NOMO-1 (cell line): ENCODE measurements around the gene TUT4.
A peak's percentile ranks its signal among the peaks of the same experiment; 100 is the strongest.

Experiments used
- DNase-seq, 2 experiments: peaks; one replicate each; lab custom pipeline; 2025; ENCODE audit not compliant: unreplicated experiment in 2 of 2; lab: John Stamatoyannopoulos, UW

TUT4 gene

DNA sequence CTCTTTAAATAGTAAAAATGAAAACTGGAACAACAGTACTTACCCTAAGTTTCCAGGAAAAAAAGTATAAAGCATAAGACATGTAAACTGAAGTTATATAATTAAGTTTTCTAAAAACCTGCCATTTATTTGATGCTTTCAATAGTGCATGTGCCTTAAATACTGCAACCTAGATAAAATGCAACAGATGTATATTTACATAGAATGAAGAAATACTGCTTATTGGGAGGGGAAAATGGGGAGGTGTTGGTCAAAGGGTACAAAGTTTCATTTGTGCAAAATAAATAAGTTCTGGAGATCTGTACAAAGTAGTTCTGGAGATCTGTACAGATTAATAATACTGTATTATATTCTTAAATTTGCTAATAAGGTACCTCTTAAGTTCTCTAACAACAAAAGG lies 79.9 kb downstream of the TUT4 start:
- no peak for DNase-seq

DNA sequence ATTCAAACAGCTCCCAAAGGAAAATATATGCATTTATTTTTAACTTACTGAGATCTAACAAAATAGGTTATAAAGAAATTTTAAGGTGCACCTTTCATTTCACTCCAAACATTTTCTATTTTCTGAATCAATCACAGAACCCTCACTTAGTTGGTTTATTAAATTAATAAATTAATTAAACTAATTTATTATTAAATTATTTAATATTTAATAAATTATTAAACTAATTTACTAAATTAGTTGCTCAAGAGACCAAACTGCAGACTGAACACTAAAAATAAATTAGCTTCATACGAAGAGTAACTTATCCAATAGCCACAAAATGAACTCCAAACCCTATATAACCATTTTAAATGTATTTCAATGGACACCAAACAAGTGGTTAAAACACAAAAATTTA lies 80.5 kb downstream of the TUT4 start:
- DNase-seq, result no peak

DNA sequence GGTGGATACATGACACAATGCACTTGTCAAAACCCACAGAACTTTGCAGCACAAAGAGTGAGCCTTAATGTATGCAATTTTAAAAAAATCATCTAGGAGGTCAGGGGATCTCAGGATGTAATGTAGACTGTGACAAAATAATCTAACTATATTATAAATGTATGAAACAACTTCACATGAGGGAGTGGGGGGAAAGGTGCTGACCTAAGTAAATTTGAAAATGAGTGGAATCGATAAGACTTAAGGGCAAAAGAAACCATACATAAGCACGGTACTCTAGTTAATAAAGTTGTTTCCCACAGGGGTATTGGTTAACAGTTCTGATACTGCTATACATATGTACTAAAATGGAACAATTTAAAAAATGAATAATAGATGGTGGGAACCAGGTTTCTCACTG lies 83.8 kb downstream of the TUT4 start:
- no peak for DNase-seq

DNA sequence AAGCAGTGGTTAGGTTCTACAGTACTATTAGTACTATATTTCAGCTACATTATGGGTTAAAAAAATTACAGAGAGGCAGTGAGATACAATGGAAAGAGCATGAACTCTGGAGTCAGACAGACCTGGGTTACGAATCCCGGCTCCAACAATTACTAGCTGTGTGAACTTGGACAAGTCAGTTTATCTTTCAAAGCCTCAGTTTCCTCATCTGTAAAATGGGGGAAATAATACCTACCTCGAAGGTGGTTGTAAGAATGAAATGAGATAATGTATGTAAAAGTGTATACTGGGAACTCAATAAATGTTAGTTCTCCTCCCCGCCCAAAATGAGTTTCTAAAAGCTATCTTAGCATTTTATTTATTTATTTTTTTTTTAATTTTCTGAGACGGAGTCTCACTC lies 89.0 kb downstream of the TUT4 start:
- DNase-seq, result no peak

GRCh38 chr1:52461821-52462220 lies 91.1 kb downstream of the TUT4 start:
- no peak for DNase-seq

DNA sequence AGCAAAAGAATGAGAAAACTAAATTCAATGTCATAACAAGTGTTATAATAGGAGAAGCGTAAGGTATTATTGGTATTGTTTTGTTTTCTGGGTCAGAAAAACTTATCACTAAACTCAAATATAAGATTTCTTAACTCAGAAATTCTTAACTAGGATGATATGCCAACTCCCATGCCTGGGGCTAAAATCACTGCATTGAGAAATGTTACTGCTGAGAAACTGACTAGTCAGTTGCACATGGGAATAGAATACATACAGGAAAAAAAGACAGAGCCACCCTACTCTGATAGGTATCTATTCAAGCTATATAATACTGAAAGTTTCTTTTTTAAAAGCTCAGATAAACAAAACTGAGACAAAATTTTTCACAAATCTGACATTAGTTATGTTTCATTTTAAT lies 92.2 kb downstream of the TUT4 start:
- DNase-seq, result no peak

- DNase-seq, result no peak
Measured at GRCh38 chr1:52455686-52456085, 97.2 kb downstream of the TUT4 start.

DNA sequence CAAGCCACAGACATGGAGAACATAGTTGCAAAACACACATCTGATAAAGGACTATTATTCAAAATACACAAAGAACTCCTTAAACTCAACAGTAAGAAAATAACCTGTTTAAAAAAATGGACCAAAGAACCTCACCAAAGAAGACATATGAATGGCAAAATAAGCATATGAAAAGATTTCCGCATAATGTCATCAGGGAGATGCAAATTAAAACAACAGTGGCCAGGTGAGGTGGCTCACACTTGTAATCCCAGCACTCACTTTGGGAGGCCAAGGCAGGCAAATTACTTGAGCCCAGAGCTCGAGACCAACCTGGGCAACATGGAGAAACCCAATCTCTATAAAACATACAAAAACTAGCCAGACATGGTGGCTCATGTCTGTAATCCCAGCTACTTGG lies 98.1 kb downstream of the TUT4 start:
- no peak for DNase-seq

DNA sequence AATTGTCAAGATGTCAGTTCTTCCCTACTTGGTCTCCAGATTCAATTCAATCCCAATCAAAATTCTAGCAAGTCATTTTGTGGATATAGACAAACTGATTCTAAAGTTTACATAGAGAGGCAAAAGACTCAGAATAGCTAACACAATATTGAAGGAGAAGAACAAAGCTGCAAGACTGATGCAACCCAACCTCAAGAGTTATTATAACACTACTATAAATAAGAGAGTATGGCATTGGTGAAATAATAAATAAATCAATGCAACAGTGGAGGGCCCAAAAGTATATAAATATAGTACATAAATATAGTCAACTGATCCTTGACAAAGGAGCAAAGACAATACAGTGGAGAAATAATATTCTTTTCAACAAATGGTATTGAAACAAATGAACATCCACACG lies 98.8 kb downstream of the TUT4 start:
- DNase-seq, result no peak

DNA sequence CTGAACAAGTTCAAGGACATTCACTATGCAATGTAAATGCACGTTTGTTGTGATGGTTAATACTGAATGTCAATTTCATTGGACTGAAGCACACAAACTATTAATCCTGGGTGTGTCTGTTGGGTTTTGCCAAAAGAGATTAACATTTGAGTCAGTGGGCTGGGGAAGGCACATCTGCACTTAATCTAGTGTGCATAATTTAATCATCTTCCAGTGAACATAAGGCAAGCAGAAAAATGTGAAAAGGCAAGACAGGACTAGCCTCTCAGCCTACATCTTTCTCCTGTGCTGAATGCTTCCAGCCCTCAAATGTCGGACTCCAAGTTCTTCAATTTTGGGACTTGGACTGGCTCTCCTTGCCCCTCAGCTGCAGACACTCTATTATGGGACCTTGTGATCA lies 108.4 kb downstream of the TUT4 start:
- DNase-seq, result no peak

DNA sequence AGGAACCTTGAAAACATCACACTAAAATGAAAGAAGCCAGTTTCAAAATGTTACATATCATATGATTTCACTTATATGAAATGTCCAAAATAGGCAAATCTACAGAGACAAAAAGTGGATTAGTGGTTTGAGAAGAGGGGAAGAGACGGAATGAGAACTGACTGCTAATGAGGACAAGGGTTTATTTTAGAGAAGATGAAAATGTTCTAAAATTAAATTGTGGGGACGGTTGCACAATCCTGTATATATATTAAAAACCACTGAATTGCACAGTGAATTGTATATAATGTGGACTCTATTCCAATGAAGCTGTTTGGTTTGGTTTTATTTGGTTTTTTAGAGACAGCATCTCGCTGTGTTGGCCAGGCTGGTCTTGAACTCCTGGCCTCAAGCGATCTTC lies 112.9 kb downstream of the TUT4 start:
- DNase-seq, result peak in 1 of 2 experiments; percentile 60

DNA sequence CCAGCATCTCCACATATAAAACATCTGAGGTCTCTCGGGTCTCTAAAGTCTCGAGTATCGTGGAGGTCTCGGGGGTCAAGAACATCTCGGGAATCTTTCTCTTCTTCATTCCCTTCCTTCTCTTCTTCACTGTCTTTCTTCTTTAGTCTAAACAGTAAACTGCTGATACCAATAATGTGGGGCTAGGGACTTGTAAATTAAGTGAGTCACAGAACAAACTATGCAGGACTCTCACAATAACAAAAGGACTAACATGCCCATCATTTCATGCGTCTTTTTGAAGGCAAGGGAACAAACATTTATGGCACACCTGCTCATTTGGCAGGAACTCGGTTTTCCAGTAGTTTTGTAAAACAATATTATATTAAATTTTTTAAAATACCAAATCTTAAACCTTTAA lies 116.1 kb downstream of the TUT4 start:
- DNase-seq, result no peak

DNA sequence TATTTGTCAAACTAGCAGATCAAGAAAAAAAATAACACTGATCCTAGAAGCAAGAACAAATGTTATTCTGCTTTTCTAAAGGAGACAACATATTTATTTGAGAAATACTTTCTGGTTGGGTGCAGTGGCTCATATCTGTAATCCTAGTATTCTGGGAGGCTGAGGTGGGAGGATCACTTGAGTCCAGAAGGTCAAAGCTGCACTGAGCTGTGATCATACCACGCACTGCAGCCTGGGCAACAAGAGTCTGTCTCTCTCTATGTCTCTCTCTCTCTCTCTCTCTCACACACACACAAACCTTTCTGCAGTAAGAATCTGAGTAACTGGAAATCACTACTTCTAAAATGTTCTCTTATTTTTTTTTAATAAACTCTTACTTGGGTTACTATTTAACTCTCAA lies 117.2 kb downstream of the TUT4 start:
- DNase-seq, result no peak

DNA sequence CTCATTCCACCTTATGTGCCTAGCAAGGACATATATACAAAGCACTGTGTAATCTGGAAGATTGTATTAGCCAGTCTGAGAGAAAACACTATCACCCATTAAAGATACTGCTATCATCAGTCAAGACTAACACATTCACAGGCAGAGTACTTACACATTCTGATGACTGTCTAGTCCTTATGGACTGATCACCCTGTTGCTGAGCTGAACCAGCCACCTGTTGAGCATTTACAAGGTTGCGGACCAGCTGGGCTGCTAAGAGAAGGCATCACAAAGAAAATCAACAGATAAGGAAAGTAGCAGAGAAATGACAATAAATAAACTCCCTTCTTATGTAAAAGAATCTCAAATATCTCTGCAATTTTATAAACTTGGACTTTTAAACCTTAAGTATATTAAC lies 117.7 kb downstream of the TUT4 start:
- no peak for DNase-seq

DNA sequence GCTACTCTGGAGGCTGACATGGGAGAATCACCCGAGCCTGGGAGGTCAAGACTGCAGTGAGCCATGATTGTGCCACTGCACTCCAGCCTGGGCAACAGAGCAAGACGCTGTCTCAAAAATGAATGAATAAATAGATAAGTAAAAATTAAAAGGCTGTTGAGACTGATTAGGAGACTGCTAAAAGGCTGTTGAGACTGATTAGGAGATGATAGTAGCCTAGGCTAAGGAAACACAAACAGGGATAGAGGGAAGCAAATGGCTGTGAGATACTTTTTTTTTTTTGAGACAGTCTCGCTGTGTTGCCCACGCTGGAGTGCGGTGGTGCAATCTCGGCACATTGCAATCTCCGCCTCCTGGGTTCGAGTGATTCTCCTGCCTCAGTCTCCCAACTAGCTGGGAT lies 120.1 kb downstream of the TUT4 start:
- DNase-seq, result no peak

GRCh38 chr1:52427152-52427551 lies 125.7 kb downstream of the TUT4 start:
- DNase-seq, result no peak

- DNase-seq, result no peak
Measured at GRCh38 chr1:52426371-52426770, 126.5 kb downstream of the TUT4 start.

GRCh38 chr1:52424813-52425212 lies 128.1 kb downstream of the TUT4 start:
- peak in 1 of 2 experiments; percentile 5 for DNase-seq

- DNase-seq, result peak; percentile 19 to 50
Measured at GRCh38 chr1:52424231-52424636, 128.7 kb downstream of the TUT4 start.

- no peak for DNase-seq
Measured at GRCh38 chr1:52423771-52424170, 129.1 kb downstream of the TUT4 start.

GRCh38 chr1:52423055-52423454 lies 129.8 kb downstream of the TUT4 start:
- no peak for DNase-seq

- DNase-seq, result no peak
Measured at GRCh38 chr1:52420713-52421112, 132.2 kb downstream of the TUT4 start.

DNA sequence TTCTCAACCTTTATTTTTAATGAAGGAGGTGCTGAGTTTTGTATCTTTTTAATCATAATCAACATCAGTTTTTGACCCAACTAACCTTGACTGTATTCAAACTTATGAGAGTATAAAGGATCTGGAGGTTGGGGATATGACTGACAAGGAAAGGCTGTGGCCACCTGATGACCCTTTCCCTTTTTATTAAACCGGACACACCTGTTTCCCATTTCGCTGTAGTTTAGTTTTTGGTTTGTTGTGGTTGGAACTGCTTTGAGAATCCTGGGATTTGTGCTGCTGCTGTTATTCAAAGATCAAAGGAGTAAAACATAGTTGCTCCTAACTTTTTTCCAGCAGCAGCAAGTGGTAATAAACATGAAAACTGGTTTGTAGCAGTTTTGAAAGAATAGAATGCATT lies 136.1 kb downstream of the TUT4 start:
- DNase-seq, result no peak

- DNase-seq, result no peak
Measured at GRCh38 chr1:52414942-52415341, 137.9 kb downstream of the TUT4 start.
